ENCODE results near the gene TOB1.

The TOB1 gene

GRCh38 chr17:50908860-50909764 lies 43.0 kb upstream of the TOB1 start:
- Histone ChIP-seq H3K4me3 (ENCODE audit: insufficient read depth, low read length, poor library complexity, severe bottlenecking) (no peak overlapping the region), H3K9me2 (replicated peaks; ENCODE audit: insufficient read depth, low read length) (no peaks in the 10 kb centered on the region), H3K36me3 (ENCODE audit: low read length) (no peaks in the 10 kb centered on the region), H2AFZ (ENCODE audit: low read depth, low read length, severe bottlenecking) (no peak overlapping the region), H3K27ac (ENCODE audit: low read depth, low read length) (no peak overlapping the region), H4K20me1 (ENCODE audit: low read depth, low read length) (no peaks in the 10 kb centered on the region), H3K4me2 (ENCODE audit: low read depth, low read length, poor library complexity, severe bottlenecking) (no peak overlapping the region), H3K79me2 (ENCODE audit: insufficient read depth, low read length) (no peaks in the 10 kb centered on the region), H3K9ac (ENCODE audit: low read length) (no peak overlapping the region), H3K27me3 (ENCODE audit: low read length) (no peaks in the 10 kb centered on the region), H3F3A (ENCODE audit: insufficient read depth) (no peaks in the 10 kb centered on the region), H3K9me3 (ENCODE audit: insufficient read depth, low read length) (no peaks in the 10 kb centered on the region)
- TF ChIP-seq EZH2phosphoT487 (conservative IDR thresholded peaks at IDR 0.05; ENCODE audit: low read length): no peak
- TF ChIP-seq CTCF (IDR thresholded peaks at IDR 0.05; ENCODE audit: insufficient read depth, low read length, poor library complexity, severe bottlenecking): no peak

- H3K9me2 ChIP-seq (replicated peaks; ENCODE audit: insufficient read depth, low read length): no peaks in the 10 kb centered on the region
- H3K36me3 ChIP-seq (ENCODE audit: low read length): no peaks in the 10 kb centered on the region
- TF ChIP-seq EZH2phosphoT487 (conservative IDR thresholded peaks at IDR 0.05; ENCODE audit: low read length) (no peak), CTCF (IDR thresholded peaks at IDR 0.05; ENCODE audit: insufficient read depth, low read length, poor library complexity, severe bottlenecking) (no peak)
- no peaks in the 10 kb centered on the region for H3K27me3 ChIP-seq (ENCODE audit: low read length)
- H3K9ac ChIP-seq (ENCODE audit: low read length): no peak overlapping the region
- no peak overlapping the region for H2AFZ ChIP-seq (ENCODE audit: low read depth, low read length, severe bottlenecking)
- no peak overlapping the region for H3K4me2 ChIP-seq (ENCODE audit: low read depth, low read length, poor library complexity, severe bottlenecking)
- 0 out of 2 replicates have a peak, but pooled peaks cover 6% of the 10 kb centered on the region for H3F3A ChIP-seq (ENCODE audit: insufficient read depth)
- H3K27ac ChIP-seq (ENCODE audit: low read depth, low read length): no peak overlapping the region
- H3K9me3 ChIP-seq (ENCODE audit: insufficient read depth, low read length): no peaks in the 10 kb centered on the region
- no peak overlapping the region for H3K4me3 ChIP-seq (ENCODE audit: insufficient read depth, low read length, poor library complexity, severe bottlenecking)
- no peaks in the 10 kb centered on the region for H3K79me2 ChIP-seq (ENCODE audit: insufficient read depth, low read length)
- H4K20me1 ChIP-seq (ENCODE audit: low read depth, low read length): no peaks in the 10 kb centered on the region
Observed at GRCh38 chr17:50908140-50908859, 42.1 kb upstream of the TOB1 start.

GRCh38 chr17:50906443-50906842 lies 40.3 kb upstream of the TOB1 start:
- Histone ChIP-seq H3K36me3 (ENCODE audit: low read length) (no peaks in the 10 kb centered on the region), H3K4me2 (ENCODE audit: low read depth, low read length, poor library complexity, severe bottlenecking) (no peak overlapping the region), H3K4me3 (ENCODE audit: insufficient read depth, low read length, poor library complexity, severe bottlenecking) (no peak overlapping the region), H3K9me2 (replicated peaks; ENCODE audit: insufficient read depth, low read length) (no peaks in the 10 kb centered on the region), H4K20me1 (ENCODE audit: low read depth, low read length) (no peaks in the 10 kb centered on the region), H2AFZ (ENCODE audit: low read depth, low read length, severe bottlenecking) (no peak overlapping the region), H3K9ac (ENCODE audit: low read length) (no peak overlapping the region), H3K79me2 (ENCODE audit: insufficient read depth, low read length) (no peaks in the 10 kb centered on the region), H3F3A (ENCODE audit: insufficient read depth) (0 out of 2 replicates have a peak, but pooled peaks cover 6% of the 10 kb centered on the region), H3K9me3 (ENCODE audit: insufficient read depth, low read length) (no peaks in the 10 kb centered on the region), H3K27ac (ENCODE audit: low read depth, low read length) (no peak overlapping the region), H3K27me3 (ENCODE audit: low read length) (no peaks in the 10 kb centered on the region)
- TF ChIP-seq CTCF (IDR thresholded peaks at IDR 0.05; ENCODE audit: insufficient read depth, low read length, poor library complexity, severe bottlenecking) (no peak), EZH2phosphoT487 (conservative IDR thresholded peaks at IDR 0.05; ENCODE audit: low read length) (no peak)

All from SU-DHL-6 (cell line).